ENCODE measurements around the gene SPRED1.

The SPRED1 gene

DNA sequence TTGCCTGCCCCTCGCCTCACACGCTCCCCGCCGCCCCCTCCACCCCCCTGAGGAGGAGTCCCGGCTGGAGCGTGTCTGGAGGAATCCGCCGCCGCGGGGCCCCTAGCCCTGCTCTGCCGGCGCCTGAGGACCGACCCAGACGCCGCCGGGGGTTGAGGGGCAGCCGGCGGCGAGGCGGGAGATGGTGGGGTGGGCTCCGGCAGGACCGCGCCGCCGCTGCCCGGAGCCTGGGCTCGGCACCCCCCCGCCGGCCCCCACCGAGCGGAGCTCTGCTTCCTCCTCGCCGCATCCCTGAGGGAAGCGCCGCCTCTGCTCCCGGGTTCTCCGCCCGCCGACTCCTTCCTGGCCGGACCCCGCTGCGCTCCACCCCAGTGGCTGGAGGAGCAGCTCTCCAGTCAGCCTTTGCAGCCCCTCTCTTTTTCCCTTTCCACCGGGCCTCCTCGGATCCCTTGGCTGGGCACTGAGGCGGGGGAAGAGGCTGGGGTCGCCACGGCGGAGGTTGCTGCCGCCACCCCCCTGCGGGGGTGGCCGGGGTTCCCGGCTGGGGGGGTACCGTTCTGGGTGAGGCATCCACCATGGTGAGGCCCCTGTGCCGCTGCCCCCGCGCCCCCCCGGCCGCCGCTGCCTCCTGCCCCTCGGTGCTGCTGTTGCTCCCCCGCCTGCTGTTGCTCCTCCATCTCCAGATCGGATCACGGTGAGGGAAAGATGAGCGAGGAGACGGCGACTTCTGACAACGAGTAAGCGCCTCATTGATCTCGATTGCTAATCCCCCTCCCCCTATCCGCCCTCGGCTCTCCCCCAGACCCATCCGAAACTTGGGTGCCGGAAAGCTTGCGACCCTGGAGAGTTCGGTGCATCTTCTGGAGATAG, at the start of gene SPRED1:
Gene SPRED1, plus strand, starts transcription at position 356 of the 870 bp plus-strand sequence. Its CDS starts 350 bp downstream, at position 706.
- H3K4me3 ChIP-seq (ENCODE audit: low read depth, low read length) = peak within 1 kb of the TSS; percentile 95
- TF ChIP-seq, protein P1, sequence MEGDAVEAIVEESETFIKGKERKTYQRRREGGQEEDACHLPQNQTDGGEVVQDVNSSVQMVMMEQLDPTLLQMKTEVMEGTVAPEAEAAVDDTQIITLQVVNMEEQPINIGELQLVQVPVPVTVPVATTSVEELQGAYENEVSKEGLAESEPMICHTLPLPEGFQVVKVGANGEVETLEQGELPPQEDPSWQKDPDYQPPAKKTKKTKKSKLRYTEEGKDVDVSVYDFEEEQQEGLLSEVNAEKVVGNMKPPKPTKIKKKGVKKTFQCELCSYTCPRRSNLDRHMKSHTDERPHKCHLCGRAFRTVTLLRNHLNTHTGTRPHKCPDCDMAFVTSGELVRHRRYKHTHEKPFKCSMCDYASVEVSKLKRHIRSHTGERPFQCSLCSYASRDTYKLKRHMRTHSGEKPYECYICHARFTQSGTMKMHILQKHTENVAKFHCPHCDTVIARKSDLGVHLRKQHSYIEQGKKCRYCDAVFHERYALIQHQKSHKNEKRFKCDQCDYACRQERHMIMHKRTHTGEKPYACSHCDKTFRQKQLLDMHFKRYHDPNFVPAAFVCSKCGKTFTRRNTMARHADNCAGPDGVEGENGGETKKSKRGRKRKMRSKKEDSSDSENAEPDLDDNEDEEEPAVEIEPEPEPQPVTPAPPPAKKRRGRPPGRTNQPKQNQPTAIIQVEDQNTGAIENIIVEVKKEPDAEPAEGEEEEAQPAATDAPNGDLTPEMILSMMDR (IDR thresholded peaks at IDR 0.05; ENCODE audit: low read depth, low read length) = no peak

DNA sequence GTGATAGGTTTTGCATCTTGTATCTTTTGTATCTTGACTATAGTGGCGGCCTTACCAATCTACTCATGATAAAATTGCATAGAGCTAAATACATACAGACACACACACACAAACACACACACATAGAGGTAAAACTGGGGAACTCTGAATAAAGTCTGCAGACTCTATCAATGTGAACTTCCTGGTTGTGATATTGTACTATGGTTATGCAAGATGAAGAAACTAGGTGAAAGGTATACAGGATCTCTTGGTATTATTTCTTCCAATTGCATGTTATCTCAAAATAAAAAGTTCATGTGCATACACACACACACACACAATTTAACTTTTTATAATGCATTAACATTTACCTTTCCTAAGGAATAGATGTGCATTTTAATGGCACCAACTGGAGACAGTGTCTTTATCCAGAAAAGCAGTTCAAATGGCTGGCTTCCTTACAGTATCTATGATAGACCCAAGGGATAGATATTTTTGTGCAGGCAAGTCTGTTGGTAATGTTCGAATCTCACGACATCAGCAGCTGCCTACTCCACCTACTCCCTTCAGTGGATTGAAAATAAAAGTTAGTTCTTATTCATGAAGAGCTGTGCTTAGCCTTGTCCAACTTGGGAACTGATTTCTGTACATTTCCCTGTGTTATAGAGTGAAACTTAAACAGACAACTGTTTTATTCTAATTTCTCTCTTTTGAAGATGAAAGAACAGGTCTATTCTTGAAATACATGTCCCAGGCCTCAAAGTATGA, 46.9 kb upstream of the SPRED1 start:
- TF ChIP-seq, protein P1 (IDR thresholded peaks at IDR 0.05; ENCODE audit: low read depth, low read length) = no peak
- no peak overlapping the region for H3K4me3 ChIP-seq (ENCODE audit: low read depth, low read length)

DNA sequence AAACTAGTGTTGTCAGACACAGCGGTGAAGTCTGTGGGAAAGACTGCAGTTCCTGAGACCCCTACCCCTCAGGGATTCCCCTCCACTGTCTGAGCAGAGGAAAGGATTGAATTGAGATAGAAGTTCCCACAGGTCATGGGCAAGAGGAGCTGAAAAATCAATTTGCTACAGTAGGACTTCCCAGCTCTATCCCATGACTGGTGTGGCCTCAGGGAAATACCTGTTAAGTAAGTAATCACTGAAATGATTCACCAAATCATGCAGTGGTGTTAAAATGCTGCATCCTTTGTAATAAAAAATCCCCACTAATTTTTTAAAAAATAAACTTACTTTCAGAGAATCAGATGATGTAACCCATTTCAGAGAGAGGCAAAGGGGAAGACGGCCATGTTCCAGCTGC, 45.0 kb upstream of the SPRED1 start:
- TF ChIP-seq, protein P1 (IDR thresholded peaks at IDR 0.05; ENCODE audit: low read depth, low read length) = no peak
- no peak overlapping the region for H3K4me3 ChIP-seq (ENCODE audit: low read depth, low read length)

DNA sequence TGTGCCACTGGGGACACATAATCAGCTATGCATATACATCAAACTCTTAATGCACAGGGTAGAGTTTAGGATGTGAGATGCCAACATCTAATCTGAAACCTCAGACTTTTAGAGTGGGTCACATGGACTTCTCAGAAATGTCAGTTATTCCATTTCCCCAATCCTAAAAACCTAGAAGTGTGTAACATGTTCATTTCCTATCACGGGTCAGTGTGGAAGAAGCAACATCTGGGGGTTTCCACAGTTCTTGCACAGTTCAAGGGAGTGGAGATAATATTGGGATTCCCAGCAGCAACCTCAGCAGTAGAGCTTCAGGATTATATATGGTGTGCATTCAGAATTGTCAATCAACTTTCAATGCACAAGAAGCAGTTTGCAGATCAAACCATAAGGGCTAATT, 44.4 kb upstream of the SPRED1 start:
- TF ChIP-seq, protein P1 (IDR thresholded peaks at IDR 0.05; ENCODE audit: low read depth, low read length) = no peak
- no peak overlapping the region for H3K4me3 ChIP-seq (ENCODE audit: low read depth, low read length)

DNA sequence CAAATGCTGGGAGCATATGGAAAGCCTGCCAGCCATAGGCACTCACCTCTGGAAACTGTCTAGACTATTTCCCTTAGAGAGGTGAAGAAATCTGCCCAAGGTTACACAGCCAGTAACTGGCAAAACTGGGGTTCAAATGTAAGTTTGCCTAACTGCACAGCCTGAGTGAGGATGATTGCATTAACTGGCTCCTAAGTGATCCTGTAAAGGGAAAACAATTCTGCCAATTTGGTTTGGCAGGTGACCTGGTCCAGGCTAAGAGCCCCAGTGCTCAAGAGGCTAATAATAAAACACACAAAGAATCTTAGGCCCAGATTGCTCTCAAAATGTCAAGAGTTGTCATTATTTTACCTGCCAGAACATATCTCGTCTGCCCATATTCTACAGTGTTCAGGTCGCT, 43.9 kb upstream of the SPRED1 start:
- TF ChIP-seq, protein P1 (IDR thresholded peaks at IDR 0.05; ENCODE audit: low read depth, low read length) = no peak

DNA sequence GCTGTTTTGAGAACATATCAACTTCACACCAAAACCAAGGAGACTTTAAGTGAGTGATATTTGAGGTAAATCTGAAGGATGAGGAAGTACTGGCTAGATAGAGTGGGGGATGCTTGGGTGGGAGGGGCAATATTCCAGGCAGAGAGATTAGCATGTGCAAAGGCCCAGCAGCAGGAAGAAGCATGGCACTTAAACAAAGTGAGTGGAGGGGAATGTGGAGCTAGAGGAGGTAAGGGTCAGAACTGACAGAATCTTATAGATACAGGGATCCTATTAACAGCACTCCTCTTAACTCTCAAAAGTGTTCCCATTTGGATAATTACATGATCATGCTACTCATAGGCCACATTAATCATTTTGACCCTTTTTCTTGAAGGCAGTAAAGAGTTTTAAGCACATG, 41.4 kb upstream of the SPRED1 start:
- TF ChIP-seq, protein P1 (IDR thresholded peaks at IDR 0.05; ENCODE audit: low read depth, low read length) = no peak
- no peak overlapping the region for H3K4me3 ChIP-seq (ENCODE audit: low read depth, low read length)

More for the DNA sequence above, 43.9 kb upstream of the SPRED1 start:
- H3K4me3 ChIP-seq (ENCODE audit: low read depth, low read length) = no peak overlapping the region

DNA sequence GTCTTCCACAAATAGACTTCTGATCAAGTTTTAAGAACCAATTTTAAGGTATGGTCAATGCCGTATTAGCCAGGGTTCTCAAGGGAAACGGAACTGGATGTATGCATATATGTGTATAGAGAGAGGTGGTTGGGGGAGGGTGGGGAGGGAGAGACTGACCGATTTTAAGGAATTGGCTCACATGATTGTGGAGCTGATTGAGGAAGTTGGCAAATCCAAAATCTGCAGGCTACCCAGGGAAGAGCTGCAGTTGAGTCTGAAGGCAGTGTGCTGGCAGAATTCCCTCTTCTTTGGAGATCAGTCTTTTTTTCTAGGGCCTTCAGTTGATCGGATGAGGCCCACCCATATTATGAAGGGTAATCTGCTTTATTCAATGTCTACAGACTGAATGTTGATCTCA, 40.8 kb upstream of the SPRED1 start:
- TF ChIP-seq, protein P1 (IDR thresholded peaks at IDR 0.05; ENCODE audit: low read depth, low read length) = no peak
- no peak overlapping the region for H3K4me3 ChIP-seq (ENCODE audit: low read depth, low read length)
